Astrocyte of the cerebellum (primary cell): Measurements from ENCODE around the gene CHIT1.

ENCODE experiments used
- DNase-seq: peaks from one replicate; pipeline ENCODE4 v3.0.0-alpha.2; 2011; ENCODE audit warnings: low read depth
- H3K4me3 ChIP-seq: 2 replicates; pipeline ENCODE4 v1.5.1; 2011; ENCODE audit warnings: mild to moderate bottlenecking, low read depth, low read length, moderate library complexity
- in situ Hi-C: cut with HindIII; loops from 2 replicates; pipeline ENCODE4 v1.10.0; 2017; ENCODE audit warnings: low sequenced_read_pairs
- TF ChIP-seq, protein P1 (sequence below): IDR thresholded peaks from 2 replicates; pipeline ENCODE4 v1.5.1; 2012; ENCODE audit warnings: low read length, low read depth, moderate library complexity, mild to moderate bottlenecking; ENCODE audit errors: missing control alignments

CHIT1 gene

DNA sequence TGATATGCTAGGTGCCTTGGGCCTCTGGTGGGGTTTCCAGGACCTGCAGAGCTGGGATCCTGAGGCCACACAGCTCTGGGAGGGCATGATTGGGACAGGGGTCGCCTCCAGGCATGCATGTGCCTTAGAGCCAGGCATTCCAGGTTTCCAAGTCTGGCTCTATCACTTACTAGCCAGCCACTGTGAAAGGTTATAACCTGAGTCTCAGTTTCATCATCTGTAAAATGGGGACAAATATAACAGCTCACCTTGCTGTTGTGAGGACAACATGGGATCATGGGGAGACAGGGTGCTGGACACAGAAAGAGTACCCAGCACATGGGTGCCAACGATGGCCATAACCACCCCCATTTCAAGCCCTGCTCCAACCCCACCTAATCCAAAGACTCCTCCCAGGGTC is 45.6 kb downstream of the CHIT1 start:
- no peak for DNase-seq
- in situ Hi-C loops = no loop called here
- TF ChIP-seq, protein P1, sequence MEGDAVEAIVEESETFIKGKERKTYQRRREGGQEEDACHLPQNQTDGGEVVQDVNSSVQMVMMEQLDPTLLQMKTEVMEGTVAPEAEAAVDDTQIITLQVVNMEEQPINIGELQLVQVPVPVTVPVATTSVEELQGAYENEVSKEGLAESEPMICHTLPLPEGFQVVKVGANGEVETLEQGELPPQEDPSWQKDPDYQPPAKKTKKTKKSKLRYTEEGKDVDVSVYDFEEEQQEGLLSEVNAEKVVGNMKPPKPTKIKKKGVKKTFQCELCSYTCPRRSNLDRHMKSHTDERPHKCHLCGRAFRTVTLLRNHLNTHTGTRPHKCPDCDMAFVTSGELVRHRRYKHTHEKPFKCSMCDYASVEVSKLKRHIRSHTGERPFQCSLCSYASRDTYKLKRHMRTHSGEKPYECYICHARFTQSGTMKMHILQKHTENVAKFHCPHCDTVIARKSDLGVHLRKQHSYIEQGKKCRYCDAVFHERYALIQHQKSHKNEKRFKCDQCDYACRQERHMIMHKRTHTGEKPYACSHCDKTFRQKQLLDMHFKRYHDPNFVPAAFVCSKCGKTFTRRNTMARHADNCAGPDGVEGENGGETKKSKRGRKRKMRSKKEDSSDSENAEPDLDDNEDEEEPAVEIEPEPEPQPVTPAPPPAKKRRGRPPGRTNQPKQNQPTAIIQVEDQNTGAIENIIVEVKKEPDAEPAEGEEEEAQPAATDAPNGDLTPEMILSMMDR = no peak
- no peak overlapping the region for H3K4me3 ChIP-seq

DNA sequence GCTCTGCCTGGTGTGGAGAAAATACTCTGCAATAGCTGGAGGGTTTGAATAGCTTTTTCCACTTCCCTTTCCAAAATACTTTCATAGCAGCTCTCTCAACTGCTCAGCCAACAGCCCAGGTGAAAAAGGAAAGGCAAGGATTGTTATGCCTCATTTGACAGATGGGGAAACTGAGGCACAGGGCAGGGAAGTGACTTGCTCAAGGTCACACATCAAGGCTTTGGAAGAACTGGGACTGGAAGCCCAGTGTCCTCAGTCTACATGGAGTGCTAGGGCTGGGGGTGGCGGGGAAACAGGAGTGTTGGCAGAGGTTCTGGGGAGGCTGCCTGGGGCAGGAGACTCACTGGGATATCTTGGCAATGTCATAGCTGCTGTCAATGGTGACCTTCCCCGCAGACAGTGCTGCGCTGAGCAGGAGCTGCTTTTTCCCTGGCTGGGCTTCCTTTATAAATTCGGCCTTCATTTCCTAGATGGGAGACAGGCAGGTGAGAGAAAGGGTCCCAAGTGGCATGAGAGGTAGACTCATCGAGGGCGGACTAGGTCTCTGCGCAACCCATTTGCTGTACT is 47.0 kb downstream of the CHIT1 start:
- TF ChIP-seq, protein P1 = no peak
- in situ Hi-C loops = no loop called here
- no peak for DNase-seq
- no peak overlapping the region for H3K4me3 ChIP-seq

DNA sequence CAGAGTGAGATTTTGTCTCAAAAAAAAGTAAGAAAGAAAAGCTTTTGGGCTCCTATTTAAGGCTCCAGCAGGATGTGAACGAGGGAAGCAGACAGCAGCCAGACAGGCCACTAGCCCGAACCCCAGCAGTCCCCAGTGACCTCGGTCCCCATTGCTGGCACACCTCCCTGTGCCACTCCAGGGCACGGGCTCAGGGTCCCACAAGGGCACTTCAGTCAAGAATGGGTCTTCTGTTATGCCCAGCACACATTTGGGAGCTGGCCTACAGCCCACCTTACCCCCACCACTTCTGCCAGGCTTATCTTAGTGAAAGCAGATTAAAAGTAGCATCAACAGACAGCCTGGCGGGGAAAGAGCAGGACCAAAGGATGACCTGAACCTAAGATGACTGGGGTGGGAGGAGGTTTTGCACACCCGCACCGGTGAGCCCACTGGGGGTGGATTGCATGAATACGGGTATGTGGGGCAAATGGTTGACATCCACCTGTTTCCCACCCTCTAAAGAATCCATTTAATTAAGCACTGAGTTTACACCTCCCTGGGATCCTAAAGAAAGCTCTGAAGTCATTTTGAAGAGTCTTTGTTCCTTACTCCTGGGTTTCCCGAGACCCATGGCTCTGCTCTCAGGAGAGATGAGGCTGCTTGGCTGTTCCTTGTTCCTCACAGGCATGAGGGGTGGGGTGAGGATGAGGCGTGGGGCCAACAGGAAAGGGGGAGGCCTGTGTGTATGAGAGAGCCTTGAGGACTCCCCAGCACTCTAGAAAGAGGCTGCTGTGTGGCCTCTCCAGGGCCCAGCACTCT is 47.7 kb downstream of the CHIT1 start:
- no peak for DNase-seq
- TF ChIP-seq, protein P1 = no peak
- in situ Hi-C loops = no loop called here
- H3K4me3 ChIP-seq = no peak overlapping the region

DNA sequence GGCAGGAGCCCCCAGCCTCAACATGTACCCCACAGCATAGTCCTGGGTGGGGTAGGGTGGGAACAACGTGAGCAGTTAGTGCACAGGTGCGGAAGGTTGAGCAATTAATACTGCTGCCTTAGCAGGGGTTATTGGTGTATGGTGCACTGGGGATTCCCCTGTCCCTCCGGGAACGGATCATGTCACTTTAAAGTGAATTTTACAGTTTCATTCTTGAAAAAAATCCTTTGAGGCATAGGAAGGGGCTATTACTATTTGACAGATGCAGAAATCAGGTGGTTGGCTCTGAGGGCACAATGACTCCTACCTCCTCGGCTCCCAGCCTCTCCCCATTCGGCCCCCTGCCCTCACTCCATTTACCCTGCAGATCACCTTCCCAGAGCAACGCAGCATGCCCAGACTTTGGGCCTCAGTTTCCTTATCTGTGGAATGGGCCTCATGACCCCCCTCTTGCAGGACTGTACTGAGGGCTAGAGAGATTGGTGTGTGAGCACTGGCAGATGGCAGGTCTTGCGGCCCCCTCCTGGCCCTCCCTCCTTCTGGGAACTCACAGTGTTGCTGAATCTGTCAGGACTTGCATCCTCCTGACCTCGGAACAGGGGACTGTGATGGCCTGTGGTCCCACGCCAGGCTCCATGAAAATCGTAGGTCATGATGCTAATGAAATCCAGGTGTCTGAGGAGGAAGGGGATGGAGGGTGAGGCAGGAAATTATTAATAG is 48.7 kb downstream of the CHIT1 start:
- in situ Hi-C loops = no loop called here
- TF ChIP-seq, protein P1 = no peak
- no peak overlapping the region for H3K4me3 ChIP-seq
- DNase-seq = no peak

DNA sequence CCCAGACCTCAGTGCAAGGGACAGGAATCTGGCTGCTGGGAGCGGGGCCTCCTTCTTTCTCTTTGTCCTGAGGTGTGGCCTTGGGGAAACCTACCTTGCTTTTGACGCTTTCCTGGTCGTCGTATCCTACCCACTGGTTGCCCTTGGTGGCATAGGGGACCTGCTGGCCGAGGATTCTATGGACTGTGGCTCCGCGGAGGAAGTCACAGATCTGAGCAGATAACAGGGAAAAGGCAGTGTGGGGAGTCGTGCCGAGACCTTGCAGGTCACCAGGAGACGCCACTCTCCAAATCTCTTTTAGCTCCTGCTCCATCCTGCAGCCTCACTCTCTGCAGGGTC is 49.8 kb downstream of the CHIT1 start:
- no peak for DNase-seq
- H3K4me3 ChIP-seq = no peak overlapping the region
- in situ Hi-C loops = no loop called here
- TF ChIP-seq, protein P1 = no peak

DNA sequence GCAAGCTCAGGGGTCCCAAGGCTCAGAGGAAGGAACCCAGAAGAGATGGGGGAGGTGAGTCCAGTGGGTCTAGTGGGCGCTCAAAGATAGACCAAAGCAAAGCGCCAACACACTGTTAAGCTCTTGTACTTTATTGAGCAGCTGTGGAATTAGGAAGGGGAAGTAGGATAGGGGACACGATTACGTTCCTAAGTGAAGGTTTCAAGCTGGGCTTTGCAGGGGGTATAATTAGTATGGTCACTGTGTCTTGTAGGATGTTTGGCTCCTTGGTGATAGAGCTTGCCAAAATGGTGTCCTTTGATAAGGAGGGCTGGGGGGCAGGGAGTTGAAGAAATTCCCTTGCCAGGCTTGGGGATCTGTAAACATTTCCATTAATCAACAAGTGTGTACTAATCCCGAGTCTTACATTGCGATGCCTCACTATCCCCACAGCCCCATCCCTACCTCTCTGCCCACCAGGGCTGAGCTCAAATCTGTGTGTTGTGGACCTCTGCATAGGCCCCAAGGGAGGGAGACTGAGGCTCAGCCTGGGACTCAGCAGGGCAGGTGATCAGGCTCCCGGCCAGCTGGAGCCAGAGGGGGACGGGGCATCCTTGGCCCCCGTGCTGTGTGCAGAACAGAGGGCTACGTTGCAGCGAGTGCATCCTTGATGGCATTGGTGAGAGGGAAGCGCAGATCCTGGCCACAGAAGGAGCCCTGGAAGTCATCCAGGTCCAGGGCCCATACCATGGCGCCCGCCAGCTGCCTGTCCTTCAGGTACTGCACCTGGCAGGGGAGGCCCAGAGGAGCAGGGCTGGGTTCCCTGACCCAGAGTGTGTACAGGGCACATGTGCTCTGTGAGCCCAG is 50.4 kb downstream of the CHIT1 start:
- H3K4me3 ChIP-seq = no peak overlapping the region
- in situ Hi-C loops = no loop called here
- no peak for DNase-seq
- TF ChIP-seq, protein P1 = no peak
